H9 (cell line): Measurements from ENCODE around the gene KTN1. TPM values are rescaled to one million over a fixed set of nuclear protein-coding genes. Genes with fewer than 3 reads are reported as not detected.

ENCODE experiments used
- DNase-seq: peaks from one replicate; pipeline ENCODE4 v3.0.0-alpha.2; 2017
- H2AFZ ChIP-seq: one replicate; pipeline ENCODE4 v1.6.1; 2013; ENCODE audit warnings: mild to moderate bottlenecking, low read length, control low read depth, moderate library complexity
- H2AK5ac ChIP-seq: 2 replicates; pipeline ENCODE4 v1.6.1; 2013; ENCODE audit warnings: low read length, control low read depth, mixed read lengths; ENCODE audit not compliant: insufficient read length
- H2BK120ac ChIP-seq: one replicate; pipeline ENCODE4 v1.6.1; 2013; ENCODE audit warnings: low read depth, mild to moderate bottlenecking, low read length, control low read depth, inconsistent platforms; ENCODE audit not compliant: poor library complexity, severe bottlenecking
- H2BK12ac ChIP-seq: 2 replicates; pipeline ENCODE4 v1.6.1; 2013; ENCODE audit warnings: low read length, control low read depth, mixed read lengths, low read depth; ENCODE audit not compliant: insufficient read length
- H2BK15ac ChIP-seq: 2 replicates; pipeline ENCODE4 v1.6.1; 2013; ENCODE audit warnings: low read depth, low read length, control low read depth
- H2BK20ac ChIP-seq: one replicate; pipeline ENCODE4 v1.6.1; 2013; ENCODE audit warnings: low read depth, mild to moderate bottlenecking, low read length, control low read depth, inconsistent platforms; ENCODE audit not compliant: poor library complexity, severe bottlenecking
- H2BK5ac ChIP-seq: 2 replicates; pipeline ENCODE4 v1.6.1; 2013; ENCODE audit warnings: low read length, control low read depth, mixed read lengths; ENCODE audit not compliant: insufficient read length
- H3K14ac ChIP-seq: 2 replicates; pipeline ENCODE4 v1.6.1; 2013; ENCODE audit warnings: low read length, control low read depth; ENCODE audit not compliant: insufficient read depth
- H3K18ac ChIP-seq: 2 replicates; pipeline ENCODE4 v1.6.1; 2013; ENCODE audit warnings: low read depth, mild to moderate bottlenecking, mixed read lengths, low read length, control low read depth; ENCODE audit not compliant: insufficient read length
- H3K23ac ChIP-seq: 2 replicates; pipeline ENCODE4 v1.6.1; 2013; ENCODE audit warnings: low read length, control low read depth, mixed read lengths, low read depth; ENCODE audit not compliant: insufficient read length
- H3K23me2 ChIP-seq: 2 replicates; pipeline ENCODE4 v1.6.1; 2013; ENCODE audit warnings: low read depth, mild to moderate bottlenecking, mixed read lengths, low read length, control low read depth; ENCODE audit not compliant: insufficient read length, poor library complexity, severe bottlenecking
- H3K27ac ChIP-seq: 2 replicates; pipeline ENCODE4 v1.5.1; 2013; ENCODE audit warnings: low read length, control low read depth, mixed read lengths, low read depth; ENCODE audit not compliant: insufficient read length
- H3K27me3 ChIP-seq: 2 replicates; pipeline ENCODE4 v1.6.1; 2013; ENCODE audit warnings: low read length, control low read depth, inconsistent platforms; ENCODE audit not compliant: insufficient read depth
- H3K4ac ChIP-seq: 2 replicates; pipeline ENCODE4 v1.6.1; 2013; ENCODE audit warnings: low read depth, mild to moderate bottlenecking, control low read depth, inconsistent platforms, low read length, moderate library complexity
- H3K4me1 ChIP-seq: 2 replicates; pipeline ENCODE4 v1.6.1; 2013; ENCODE audit warnings: low read length, control low read depth, inconsistent platforms; ENCODE audit not compliant: insufficient read depth
- H3K4me2 ChIP-seq: 2 replicates; pipeline ENCODE4 v1.6.1; 2013; ENCODE audit warnings: low read length, control low read depth, mixed read lengths; ENCODE audit not compliant: insufficient read length, insufficient read depth
- H3K56ac ChIP-seq: 2 replicates; pipeline ENCODE4 v1.6.1; 2013; ENCODE audit warnings: low read depth, mild to moderate bottlenecking, mixed read lengths, low read length, control low read depth; ENCODE audit not compliant: insufficient read length
- H3K79me1 ChIP-seq: 2 replicates; pipeline ENCODE4 v1.6.1; 2013; ENCODE audit warnings: low read depth, mild to moderate bottlenecking, moderate library complexity, low read length, control low read depth, inconsistent platforms; ENCODE audit not compliant: insufficient read depth, poor library complexity, severe bottlenecking
- H3K79me2 ChIP-seq: 2 replicates; pipeline ENCODE4 v1.6.1; 2013; ENCODE audit warnings: low read length, control low read depth, inconsistent platforms; ENCODE audit not compliant: insufficient read depth
- H3K9ac ChIP-seq: 2 replicates; pipeline ENCODE4 v1.6.1; 2013; ENCODE audit warnings: low read length, control low read depth, mixed read lengths; ENCODE audit not compliant: insufficient read length; ENCODE audit errors: extremely low read depth
- H3K9me3 ChIP-seq: one replicate; pipeline ENCODE4 v1.6.1; 2013; ENCODE audit warnings: low read depth, low read length, inconsistent platforms; ENCODE audit not compliant: control insufficient read depth
- H3T11ph ChIP-seq: one replicate; pipeline ENCODE4 v1.6.1; 2013; ENCODE audit warnings: mild to moderate bottlenecking, low read length, control low read depth, inconsistent platforms
- H4K20me1 ChIP-seq: one replicate; pipeline ENCODE4 v1.6.1; 2013; ENCODE audit not compliant: control insufficient read depth, insufficient read length, insufficient read depth
- H4K5ac ChIP-seq: 2 replicates; pipeline ENCODE4 v1.6.1; 2013; ENCODE audit warnings: low read depth, mild to moderate bottlenecking, mixed read lengths, low read length, control low read depth; ENCODE audit not compliant: insufficient read length
- H4K8ac ChIP-seq: replicated peaks from 2 replicates; pipeline ENCODE4 v1.6.1; 2013; ENCODE audit warnings: low read length, control low read depth, mixed read lengths, low read depth; ENCODE audit not compliant: insufficient read length
- H4K91ac ChIP-seq: 2 replicates; pipeline ENCODE4 v1.6.1; 2013; ENCODE audit warnings: low read depth, mild to moderate bottlenecking, moderate library complexity, mixed read lengths, low read length, control low read depth; ENCODE audit not compliant: insufficient read length
- H3K27ac Mint-ChIP-seq, 3 experiments: 2 replicates in 2 of 3; 3 replicates in 1 of 3; pipeline ENCODE4 v1.8.0; 2020 to 2021; ENCODE audit warnings: mixed read lengths in 3 of 3, mild to moderate bottlenecking in 1 of 3, moderate library complexity in 1 of 3
- H3K27me3 Mint-ChIP-seq: 2 replicates; pipeline ENCODE4 v1.8.0; 2021; ENCODE audit warnings: low read depth, mild to moderate bottlenecking, moderate library complexity, mixed read lengths
- H3K36me3 Mint-ChIP-seq, 3 experiments: 2 replicates in 2 of 3; 3 replicates in 1 of 3; pipeline ENCODE4 v1.8.0; 2020 to 2021; ENCODE audit warnings: low read depth in 3 of 3, mixed read lengths in 3 of 3; ENCODE audit not compliant: insufficient read depth in 1 of 3
- H3K4me1 Mint-ChIP-seq, 2 experiments: 2 replicates each; pipeline ENCODE4 v1.8.0; 2020; ENCODE audit warnings: mixed read lengths in 2 of 2
- H3K4me3 Mint-ChIP-seq, 2 experiments: 2 replicates in 1 of 2; 3 replicates in 1 of 2; pipeline ENCODE4 v1.8.0; 2020 to 2021; ENCODE audit warnings: mild to moderate bottlenecking in 2 of 2, mixed read lengths in 2 of 2, moderate library complexity in 1 of 2
- H3K9me3 Mint-ChIP-seq, 2 experiments: 2 replicates in 1 of 2; 3 replicates in 1 of 2; pipeline ENCODE4 v1.8.0; 2020; ENCODE audit warnings: mild to moderate bottlenecking in 2 of 2, mixed read lengths in 2 of 2, moderate library complexity in 1 of 2
- CTCF ChIP-seq: fragments of 200-600 bp; sonication (generic); conservative IDR thresholded peaks from 3 replicates; pipeline ENCODE4 v1.8.0; 2021; ENCODE audit warnings: antibody characterized with exemption, mild to moderate bottlenecking
- WGBS: extraction: QIAGEN DNeasy Blood & Tissue Kit; methylation state at CpG from one replicate; pipeline ENCODE4 v1.1.7; 2013; ENCODE audit warnings: missing lambda C conversion rate, low lambda C conversion rate, mixed read lengths; ENCODE audit not compliant: insufficient read length; ENCODE audit errors: extremely low coverage; 5-methylcytosine and 5-hydroxymethylcytosine counted together
- total RNA-seq: library from RNA; stranded (reverse); gene quantifications from 2 replicates; pipeline ENCODE4 v1.2.1, GENCODE V29; 2021

The KTN1 gene
- total RNA-seq, 1 experiment from 2014 or later: 128 TPM

GRCh38 chr14:55535516-55536203, 44.3 kb upstream of the KTN1 start:
- Histone ChIP-seq H3K14ac (no peak overlapping the region), H2AK5ac (no peak overlapping the region), H3K9me3 (no peaks in the 10 kb centered on the region), H3K27me3 (no peaks in the 10 kb centered on the region), H2BK20ac (no peak overlapping the region), H3K4me1 (no peaks in the 10 kb centered on the region), H3K4ac (no peak overlapping the region), H3K4me2 (no peak overlapping the region), H3K23ac (no peak overlapping the region), H3K79me1 (no peaks in the 10 kb centered on the region), H3K18ac (no peak overlapping the region), H3K79me2 (no peaks in the 10 kb centered on the region), H4K5ac (no peak overlapping the region), H2BK12ac (no peak overlapping the region), H2BK120ac (no peak overlapping the region), H2BK15ac (no peak overlapping the region), H3K23me2 (no peaks in the 10 kb centered on the region), H4K91ac (no peak overlapping the region), H2BK5ac (no peak overlapping the region), H2AFZ (no peak overlapping the region), H3T11ph (no peak overlapping the region), H3K9ac (no peak overlapping the region), H4K20me1 (no peaks in the 10 kb centered on the region), H3K27ac (no peak overlapping the region), H4K8ac (no peak overlapping the region), H3K56ac (no peak overlapping the region)
- H3K27me3 Mint-ChIP-seq: no peaks in the 10 kb centered on the region
- H3K4me1 Mint-ChIP-seq: no peaks in the 10 kb centered on the region
- H3K9me3 Mint-ChIP-seq: peaks cover 6 to 8% of the 10 kb centered on the region in 2 experiments
- H3K4me3 Mint-ChIP-seq: no peak overlapping the region
- WGBS: no CpG with 5 or more reads among the region's 2 CpGs
- no peak for DNase-seq
- H3K36me3 Mint-ChIP-seq: peaks cover 2 to 8% (median 7%) of the 10 kb centered on the region in 3 experiments; a peak in 3 of 7 replicates
- H3K27ac Mint-ChIP-seq: no peak overlapping the region
- no peak for TF ChIP-seq CTCF
